Activated CD8-positive, alpha-beta memory T cell treated with anti-CD3 and anti-CD28 coated beads, Interleukin-2, amount 50 U/mL, for 48 hours (primary cell): ENCODE results near the gene C2CD4A.

ENCODE experiments used
- DNase-seq: peaks from one replicate; pipeline ENCODE4 v3.0.0-alpha.2; 2020

C2CD4A gene

DNA sequence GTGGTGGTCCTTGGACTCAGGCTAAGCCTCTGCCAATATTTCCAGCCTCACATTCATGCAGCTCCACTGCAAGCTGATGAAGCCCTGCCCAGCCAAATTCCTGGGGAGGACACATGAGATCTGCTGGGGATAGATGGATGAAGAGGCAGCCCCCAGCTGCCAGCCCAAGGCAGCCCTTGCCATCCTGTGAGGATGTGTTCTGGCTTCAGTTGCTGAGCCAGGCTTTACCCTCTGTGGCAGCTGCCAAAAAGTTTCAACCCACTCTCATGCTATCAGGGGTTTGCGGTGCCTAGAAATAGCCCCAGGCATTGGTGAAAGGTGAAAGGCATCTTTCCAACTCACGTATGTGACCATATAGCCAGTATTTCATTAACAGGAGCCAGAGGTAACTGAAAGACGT lies 37.6 kb downstream of the C2CD4A start:
- no peak for DNase-seq

DNA sequence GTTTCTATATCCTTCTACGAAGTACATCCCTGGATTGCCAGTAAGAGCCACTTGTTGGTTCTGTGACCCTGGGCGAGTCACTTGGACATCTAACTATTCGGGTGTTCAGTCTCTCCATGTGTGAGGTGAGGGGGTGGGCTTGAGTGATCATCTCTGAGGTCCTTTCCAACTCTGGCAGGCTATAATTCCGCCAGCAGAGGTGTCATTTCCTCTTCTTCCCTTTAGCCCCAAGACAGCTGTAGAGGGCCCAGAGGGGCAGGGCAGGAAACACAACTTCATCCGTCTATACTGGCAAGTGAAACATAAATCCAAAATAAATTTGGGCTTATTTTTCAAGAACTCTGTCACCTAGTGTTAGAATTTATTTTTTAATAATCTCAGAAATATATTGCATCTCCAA lies 38.1 kb downstream of the C2CD4A start:
- no peak for DNase-seq

DNA sequence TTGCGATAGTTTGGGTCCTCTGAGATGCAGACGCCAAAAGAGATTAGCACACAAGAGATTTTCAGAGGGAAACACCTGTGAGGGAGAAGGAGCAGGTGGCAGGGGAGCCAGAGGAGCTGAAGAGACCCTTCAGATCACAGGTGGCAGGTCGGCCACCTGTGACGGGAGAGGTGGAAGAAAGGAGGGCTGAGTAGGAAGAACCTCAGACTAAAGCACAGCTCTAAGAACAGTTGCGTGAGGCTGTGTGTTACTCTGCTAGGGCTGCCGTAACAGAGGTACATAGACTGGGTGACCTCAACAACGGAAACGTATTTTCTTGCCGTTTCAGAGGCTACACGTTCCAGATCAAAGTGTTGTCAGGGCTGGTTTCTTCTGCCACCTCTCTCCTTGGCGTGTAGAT lies 38.5 kb downstream of the C2CD4A start:
- no peak for DNase-seq

DNA sequence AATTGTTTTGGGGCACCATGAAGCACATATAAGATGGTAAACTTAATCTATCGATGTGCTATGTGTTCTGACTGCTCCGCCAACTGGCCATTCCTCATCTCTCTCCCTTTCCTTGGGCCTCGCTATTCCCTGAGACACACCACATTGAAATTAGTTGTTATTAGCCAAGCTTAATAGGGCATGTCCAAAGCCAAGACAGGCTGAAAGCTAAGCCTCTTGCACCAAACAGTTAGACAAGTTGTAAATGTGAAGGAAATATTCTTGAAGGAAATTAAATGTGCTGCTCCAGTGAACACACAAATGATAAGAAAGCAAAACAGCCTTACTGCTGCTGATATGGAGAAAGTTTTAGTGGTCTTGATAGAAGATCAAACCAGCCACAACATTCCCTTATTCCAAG lies 39.3 kb downstream of the C2CD4A start:
- DNase-seq = no peak

DNA sequence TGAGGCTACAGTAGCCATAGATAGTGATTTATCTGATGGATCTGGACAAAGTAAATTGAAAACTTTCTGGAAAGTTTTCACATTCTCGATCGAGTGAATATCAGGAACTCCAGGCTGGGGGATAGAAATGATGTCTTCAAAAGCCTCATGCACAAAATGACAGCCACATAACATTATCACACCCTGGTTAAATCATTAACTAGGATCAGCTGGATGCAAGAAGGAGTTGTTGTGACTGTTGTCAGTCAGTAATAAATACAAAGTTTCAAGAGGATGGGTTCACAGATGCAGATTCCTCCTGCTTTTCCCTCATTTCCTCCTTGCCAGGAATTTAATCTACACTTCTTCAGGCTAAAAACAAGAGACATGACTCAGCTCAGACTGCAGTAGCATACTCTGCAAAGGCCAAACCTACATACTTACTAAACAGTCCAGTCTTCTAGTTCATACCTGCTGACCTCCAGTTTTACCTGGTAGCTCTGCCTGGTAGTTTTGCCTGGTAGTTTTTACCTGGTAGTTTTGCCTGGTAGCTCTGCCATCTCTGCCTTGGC lies 40.9 kb downstream of the C2CD4A start:
- no peak for DNase-seq

DNA sequence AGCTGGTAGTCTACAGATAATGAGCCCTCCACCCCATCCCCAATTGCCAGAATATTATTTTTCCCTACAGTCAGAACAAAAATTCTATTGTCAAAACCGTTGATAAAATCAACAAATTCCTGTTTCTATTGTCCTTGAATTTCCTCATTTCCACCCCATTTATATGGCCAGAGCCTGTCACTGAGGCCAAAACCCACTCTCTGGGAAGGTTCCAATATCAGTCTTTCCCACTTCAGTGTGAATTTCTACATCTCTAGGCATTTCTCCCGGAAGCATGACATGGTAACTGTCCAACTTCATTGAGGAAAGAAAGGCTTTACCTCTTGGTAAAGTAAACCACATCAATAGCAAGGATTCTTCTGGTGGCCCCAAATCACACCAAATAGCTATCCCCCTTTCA lies 41.6 kb downstream of the C2CD4A start:
- no peak for DNase-seq

DNA sequence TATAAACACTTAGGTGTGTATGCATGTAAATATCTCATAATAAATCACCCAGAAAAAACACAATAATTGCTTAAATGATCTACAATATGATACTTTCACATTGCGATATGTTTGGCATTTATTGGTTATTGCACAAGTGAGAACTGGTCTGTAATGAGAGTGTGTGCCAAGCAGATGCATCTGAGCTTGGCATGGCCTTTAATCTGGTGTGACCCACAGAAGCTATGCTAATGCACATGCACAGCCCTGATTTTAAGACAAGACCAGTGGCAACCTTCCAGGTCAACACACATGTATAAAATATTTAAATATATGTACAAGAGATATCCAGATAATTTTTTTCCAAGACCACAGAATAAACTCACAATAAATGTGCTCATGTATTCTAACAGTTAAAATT lies 42.7 kb downstream of the C2CD4A start:
- DNase-seq = no peak

DNA sequence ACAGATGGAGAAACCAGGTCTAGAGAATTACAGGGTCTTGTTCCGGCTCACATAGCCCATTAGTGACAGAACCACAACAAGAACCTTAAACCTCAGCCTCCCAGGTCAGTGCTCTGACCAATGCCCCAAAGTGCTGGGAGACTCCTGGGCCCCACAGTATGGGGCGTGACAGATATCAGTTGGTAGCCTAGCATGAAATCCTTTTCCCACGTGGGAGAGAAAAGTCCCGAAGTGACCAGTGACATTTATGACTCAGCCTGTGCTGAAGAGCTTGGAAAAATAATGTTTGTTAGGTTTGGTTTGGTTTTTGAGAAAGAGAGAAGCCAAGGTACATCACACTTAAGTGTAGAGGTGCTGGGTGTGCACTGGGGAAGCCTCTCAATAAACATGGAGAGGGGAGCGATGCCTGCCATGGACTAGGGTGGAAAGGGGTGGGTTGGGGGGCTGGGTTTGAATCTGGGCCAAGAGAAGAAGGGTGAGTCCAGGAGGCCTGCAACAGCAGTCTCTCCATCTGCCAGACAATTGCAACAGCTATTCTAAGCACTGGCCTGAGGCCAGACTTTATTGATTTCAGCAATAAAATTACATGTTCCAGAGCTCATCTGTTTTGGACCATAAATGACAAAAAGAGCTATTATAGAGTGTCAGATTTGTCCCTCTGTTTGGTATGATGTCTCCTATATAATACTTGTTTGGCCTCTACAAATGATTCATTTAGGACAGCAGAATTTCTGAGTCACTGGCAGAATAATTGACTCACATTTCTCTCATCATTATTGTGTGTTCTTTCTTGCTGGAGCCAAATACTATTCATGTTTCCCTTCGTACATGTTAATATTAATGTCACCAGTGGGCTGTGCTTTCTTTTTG lies 43.4 kb downstream of the C2CD4A start:
- no peak for DNase-seq

DNA sequence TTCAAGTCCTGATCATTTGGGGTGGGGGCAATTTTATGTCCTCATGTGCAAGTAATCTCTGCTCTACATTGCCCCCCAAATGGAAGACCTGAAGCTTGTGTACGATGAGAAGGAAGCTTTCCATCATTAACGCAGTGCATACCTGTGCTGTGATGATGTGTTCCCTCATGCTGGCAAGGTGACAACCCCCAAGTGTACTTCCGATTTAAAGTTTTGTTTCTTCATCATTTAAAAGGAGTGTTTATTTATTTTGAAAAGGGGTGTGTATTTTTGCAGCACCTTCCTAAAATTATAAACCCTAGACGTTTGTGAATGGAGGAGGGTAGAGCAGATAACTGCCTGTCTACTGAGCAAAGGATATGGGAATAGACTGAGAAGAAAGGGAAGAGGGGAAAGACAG lies 45.3 kb downstream of the C2CD4A start:
- DNase-seq = no peak

DNA sequence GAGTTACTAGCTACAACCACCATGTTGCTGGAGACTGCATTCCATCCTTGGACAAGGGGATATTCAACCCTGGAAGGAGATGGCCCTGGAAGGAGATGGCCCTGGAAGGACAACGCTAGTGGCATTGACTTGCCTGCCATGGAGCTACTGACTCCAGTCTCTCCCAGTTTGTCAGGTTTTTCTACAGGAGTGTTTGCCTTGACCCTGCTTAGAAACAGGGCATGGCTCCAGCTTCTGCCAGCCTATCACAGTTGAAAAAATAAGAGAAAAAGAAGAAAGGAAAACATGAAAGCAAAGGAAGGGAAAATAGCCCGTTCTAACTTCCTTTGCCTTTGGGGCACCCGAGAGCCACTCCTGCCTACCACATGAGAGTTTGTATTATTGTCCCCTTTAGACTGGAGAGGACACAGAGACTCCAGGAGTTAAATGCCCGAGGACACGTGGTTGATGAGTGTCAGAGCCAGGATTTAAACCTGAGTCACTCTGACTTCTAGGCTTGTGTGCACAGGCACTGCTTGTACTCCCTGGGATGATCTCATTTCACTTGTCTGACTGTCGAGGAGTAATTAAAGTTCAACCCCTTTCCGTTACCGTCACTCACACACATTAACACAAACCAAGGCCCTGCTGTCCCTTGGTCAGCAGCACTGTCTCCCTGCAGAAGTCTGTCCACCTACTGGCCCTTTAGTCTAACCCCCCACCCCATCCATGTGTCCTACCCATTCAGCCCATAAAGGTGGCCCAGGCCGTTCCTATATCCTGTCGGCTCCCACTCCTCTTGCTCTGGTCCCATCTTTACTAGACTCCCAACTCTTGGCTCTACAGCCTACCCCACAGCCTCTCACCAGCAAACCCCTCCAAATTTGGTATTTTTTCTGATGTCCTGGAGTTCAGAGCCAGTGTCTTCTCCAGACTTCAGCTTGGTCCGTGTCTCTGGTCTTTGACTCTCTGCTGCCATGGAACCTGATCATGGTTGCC lies 46.1 kb downstream of the C2CD4A start:
- no peak for DNase-seq

DNA sequence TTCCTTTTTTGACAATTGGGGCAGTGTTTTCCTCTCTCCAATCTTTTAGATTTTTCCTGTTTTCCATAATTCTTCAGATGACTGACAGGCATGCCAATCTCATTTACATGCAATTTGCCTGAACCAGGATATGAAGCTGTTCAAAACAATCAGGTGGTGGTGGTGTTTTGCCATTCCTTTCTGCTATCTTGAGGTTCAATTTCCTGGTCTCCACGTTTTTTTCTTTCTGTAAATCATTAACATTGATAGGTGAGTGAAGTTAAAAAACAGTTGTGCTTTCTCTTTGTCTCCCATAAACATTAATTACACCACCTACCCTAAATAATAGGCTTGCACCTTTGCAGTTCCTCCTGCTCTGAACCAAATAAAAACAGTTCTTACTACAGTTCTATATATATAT lies 49.1 kb downstream of the C2CD4A start:
- DNase-seq = no peak

DNA sequence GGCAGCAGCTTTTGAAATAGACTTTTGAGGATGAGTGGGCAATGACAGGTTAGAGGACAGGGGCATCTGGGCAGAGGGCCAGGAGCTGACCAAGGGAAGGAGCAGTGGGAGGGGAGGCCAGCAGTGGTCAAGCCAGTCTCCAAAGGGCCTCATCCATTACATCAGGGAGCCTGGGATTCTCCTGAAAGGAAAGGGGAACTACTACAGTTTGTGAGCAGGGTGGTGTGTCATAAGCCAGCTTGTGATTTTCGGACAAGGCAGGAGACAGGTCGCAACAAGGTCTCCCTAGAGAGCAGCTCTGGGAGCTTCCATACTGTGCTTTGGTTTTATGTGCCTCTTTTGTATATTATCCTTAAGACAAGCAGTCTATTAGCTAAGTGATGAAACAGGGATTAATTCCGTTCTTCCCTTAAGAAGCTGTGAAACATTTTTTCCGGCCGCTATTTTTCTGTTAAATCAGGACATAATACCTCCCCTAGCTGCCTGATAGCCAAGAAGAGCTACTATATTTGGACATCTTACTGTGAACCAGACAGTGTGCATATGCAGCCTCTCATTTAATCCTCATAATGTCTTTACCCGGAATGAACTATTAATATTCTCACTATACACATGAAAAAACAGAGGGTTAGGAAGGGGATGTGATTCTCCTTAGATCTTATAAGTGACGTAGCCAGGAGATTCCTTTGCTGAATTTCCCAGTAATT lies 51.9 kb downstream of the C2CD4A start:
- DNase-seq = no peak

DNA sequence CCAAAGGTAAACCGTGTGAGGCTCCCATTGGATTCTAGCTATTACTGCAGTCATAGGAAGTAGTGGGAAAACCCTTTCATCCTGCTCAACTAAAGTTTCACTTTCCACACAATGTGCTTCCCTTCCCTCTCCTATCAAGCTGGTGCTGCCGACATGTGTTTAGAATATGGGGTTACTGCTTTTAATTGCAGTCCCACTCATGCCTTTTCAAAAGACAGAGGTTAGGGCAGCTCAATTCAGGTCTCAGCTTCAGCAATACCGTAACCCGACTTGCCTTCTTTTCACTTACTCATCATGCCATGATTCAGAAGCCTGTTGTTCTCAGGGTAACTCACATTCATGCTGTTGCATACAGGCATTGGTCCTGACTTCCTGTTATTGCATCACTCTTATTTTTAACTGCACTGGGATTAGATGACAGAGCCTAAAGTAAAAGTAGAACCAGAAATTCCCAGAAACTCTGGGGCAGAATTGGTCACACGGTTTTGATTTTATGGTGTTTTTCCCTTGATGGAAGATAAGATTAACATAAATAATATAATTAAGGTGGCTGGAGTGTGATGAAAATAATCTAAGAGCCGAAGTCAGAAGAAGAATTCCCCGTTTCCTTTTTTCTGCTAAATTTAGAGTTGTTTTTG lies 52.6 kb downstream of the C2CD4A start:
- no peak for DNase-seq

DNA sequence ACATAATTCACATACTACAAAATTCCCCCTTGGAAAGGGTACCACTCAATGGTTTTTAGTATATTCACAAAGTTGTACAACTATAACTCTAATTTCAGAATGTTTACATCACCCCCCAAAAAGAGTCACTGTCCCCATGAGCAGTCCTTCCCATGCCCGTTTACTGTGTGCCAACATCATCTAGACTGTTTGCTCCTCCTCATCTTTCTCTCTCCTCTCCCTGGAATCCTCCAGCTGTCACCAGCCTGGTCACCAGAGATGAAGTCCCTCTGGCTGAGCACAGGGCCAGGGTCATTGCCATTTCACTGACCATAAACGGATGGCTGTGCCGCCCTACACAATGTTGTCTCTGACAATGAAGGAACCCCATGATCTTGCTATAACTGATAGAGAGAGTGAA lies 53.1 kb downstream of the C2CD4A start:
- no peak for DNase-seq
